ENCODE results near the gene NELFB. TPM values are rescaled to one million over a fixed set of nuclear protein-coding genes. Genes with fewer than 3 reads are reported as not detected.

The NELFB gene
- total RNA-seq, 1 experiment from 2014 or later = 71.7 TPM

- Histone ChIP-seq H4K8ac (replicated peaks; ENCODE audit: insufficient read length, low read depth, low read length) (no peak overlapping the region), H2BK120ac (ENCODE audit: low read depth, low read length, poor library complexity, severe bottlenecking) (no peak overlapping the region), H2BK5ac (ENCODE audit: insufficient read length, low read length) (no peak overlapping the region), H3K27ac (ENCODE audit: insufficient read length, low read depth, low read length) (no peak overlapping the region), H3K9me3 (ENCODE audit: control insufficient read depth, low read depth, low read length) (no peaks in the 10 kb centered on the region), H4K20me1 (ENCODE audit: control insufficient read depth, insufficient read depth, insufficient read length) (no peaks in the 10 kb centered on the region), H3T11ph (ENCODE audit: low read length) (no peak overlapping the region), H3K9ac (ENCODE audit: extremely low read depth, insufficient read length, low read length) (no peak overlapping the region), H3K4ac (ENCODE audit: low read depth, low read length) (no peak overlapping the region), H3K14ac (ENCODE audit: insufficient read depth, low read length) (no peak overlapping the region), H2BK12ac (ENCODE audit: insufficient read length, low read depth, low read length) (no peak overlapping the region), H4K91ac (ENCODE audit: insufficient read length, low read depth, low read length) (no peak overlapping the region), H2BK15ac (ENCODE audit: low read depth, low read length) (no peak overlapping the region), H3K23ac (ENCODE audit: insufficient read length, low read depth, low read length) (no peak overlapping the region), H3K27me3 (ENCODE audit: insufficient read depth, low read length) (peaks cover 5% of the 10 kb centered on the region; the same call in 1 of the 2 replicates), H2AFZ (ENCODE audit: low read length) (no peak overlapping the region), H3K56ac (ENCODE audit: insufficient read length, low read depth, low read length) (no peak overlapping the region), H3K18ac (ENCODE audit: insufficient read length, low read depth, low read length) (no peak overlapping the region), H3K23me2 (ENCODE audit: insufficient read length, low read depth, low read length, poor library complexity, severe bottlenecking) (peaks cover 3% of the 10 kb centered on the region), H3K79me1 (ENCODE audit: insufficient read depth, low read depth, low read length, poor library complexity, severe bottlenecking) (no peaks in the 10 kb centered on the region), H4K5ac (ENCODE audit: insufficient read length, low read depth, low read length) (no peak overlapping the region), H2BK20ac (ENCODE audit: low read depth, low read length, poor library complexity, severe bottlenecking) (no peak overlapping the region), H3K79me2 (ENCODE audit: insufficient read depth, low read length) (no peaks in the 10 kb centered on the region), H3K4me1 (ENCODE audit: insufficient read depth, low read length) (peaks cover 3% of the 10 kb centered on the region; the same call in 1 of the 2 replicates), H3K4me2 (ENCODE audit: insufficient read depth, insufficient read length, low read length) (no peak overlapping the region), H2AK5ac (ENCODE audit: insufficient read length, low read length) (no peak overlapping the region)
- H3K27me3 Mint-ChIP-seq (ENCODE audit: low read depth) = peaks cover 40% of the 10 kb centered on the region
- H3K9me3 Mint-ChIP-seq = peaks cover 3 to 9% of the 10 kb centered on the region in 2 experiments
- peak overlapping the region in 1 of 2 experiments; percentile 41; a peak in 1 of 5 replicates for H3K4me3 Mint-ChIP-seq
- peaks cover 18 to 27% of the 10 kb centered on the region in 2 experiments for H3K4me1 Mint-ChIP-seq
- WGBS (ENCODE audit: extremely low coverage, insufficient read length, low lambda C conversion rate) = no CpG with 5 or more reads among the region's 29 CpGs
- DNase-seq = no peak
- H3K36me3 Mint-ChIP-seq (ENCODE audit: insufficient read depth in 1 of 3, low read depth in 3 of 3) = peaks cover 0 to 4% (median 3%) of the 10 kb centered on the region in 3 experiments; a peak in 3 of 7 replicates
- TF ChIP-seq CTCF (conservative IDR thresholded peaks at IDR 0.05) = no peak
- no peak overlapping the region for H3K27ac Mint-ChIP-seq
These were observed 38.5 kb downstream of the NELFB start for GRCh38 chr9:137293482-137294090.

Measured in H9 (cell line).